ENCODE data around the gene PDE3A. TPM values are rescaled to one million over a fixed set of nuclear protein-coding genes. Genes with fewer than 3 reads are reported as not detected.
A peak's percentile ranks its signal among the peaks of the same experiment; 100 is the strongest.

The PDE3A gene
- total and polyA plus RNA-seq, 10 of the 15 experiments (the other 5 are each of a cell fraction or from before 2014, with no cell fraction given): 0.01 to 2.6 (median 1.5) TPM

GRCh38 chr12:20369305-20370013 lies 1.1 kb downstream of the PDE3A start:
- H3K79me2 ChIP-seq (ENCODE audit: control insufficient read depth, insufficient read depth, low read length): no peaks in the 10 kb centered on the region
- H3K4me1 ChIP-seq (ENCODE audit: control insufficient read depth, insufficient read depth, low read length): no peaks in the 10 kb centered on the region
- ChIA-PET SMC1A (ENCODE audit: uncharacterized antibody, unreplicated experiment) (no interaction called here), POLR2A (no interaction called here), RAD21 (ENCODE audit: unreplicated experiment) (no interaction called here), CTCF (no interaction called here)
- no peaks in the 10 kb centered on the region for H4K20me1 ChIP-seq (ENCODE audit: control insufficient read depth, insufficient read depth)
- no peak overlapping the region for H3K9ac ChIP-seq (ENCODE audit: control insufficient read depth, insufficient read depth, low read length)
- TF ChIP-seq POLR2A (IDR thresholded peaks at IDR 0.05; ENCODE audit: low read depth, low read length) (no peak), ZNF274 (IDR thresholded peaks at IDR 0.05; ENCODE audit: insufficient read depth, insufficient read length) (no peak), CREM (IDR thresholded peaks at IDR 0.05; ENCODE audit: low read depth) (no peak), MXI1 (IDR thresholded peaks at IDR 0.05; ENCODE audit: low read depth, low read length) (no peak), EGR1 (IDR thresholded peaks at IDR 0.05; ENCODE audit: borderline replicate concordance in 1 of 2, low read depth in 2 of 2, low read length in 2 of 2) (no peak), TAF1 (IDR thresholded peaks at IDR 0.05; ENCODE audit: borderline replicate concordance, low read depth, low read length) (no peak), PML (IDR thresholded peaks at IDR 0.05; ENCODE audit: low read length) (no peak)
- H3K36me3 ChIP-seq (ENCODE audit: control insufficient read depth in 2 of 2, insufficient read depth in 2 of 2, low read length in 1 of 2): no peaks in the 10 kb centered on the region
- intact Hi-C loops (cut with micrococcal nuclease; ENCODE audit: unreplicated experiment) (no loop called here), in situ Hi-C loops (cut with MboI) (no loop called here)
- ATAC-seq (peak; percentile 41), FAIRE-seq (no peak), DNase-seq (ENCODE audit: low read depth, low spot score) (no peak)
- no peak overlapping the region for H3K4me3 ChIP-seq
- no TSS peak for BruUV-seq (replicated peaks)
- no peaks in the 10 kb centered on the region for H3K9me3 ChIP-seq (replicated peaks; ENCODE audit: control insufficient read depth, insufficient read depth, low read length)
- H2AFZ ChIP-seq (ENCODE audit: control insufficient read depth, low read depth, low read length): no peak overlapping the region
- H3K4me2 ChIP-seq (ENCODE audit: control insufficient read depth, insufficient read depth): no peak overlapping the region
- no peak overlapping the region for H3K27ac ChIP-seq (ENCODE audit: control insufficient read depth, insufficient read depth)
- WGBS (ENCODE audit: insufficient coverage, insufficient replicate concordance, low lambda C conversion rate, missing lambda C conversion rate): 42% methylated on average over 53 of the region's 63 CpGs
- H3K27me3 ChIP-seq (replicated peaks in 1 of 2; ENCODE audit: control insufficient read depth in 2 of 2, insufficient read depth in 2 of 2, low read length in 1 of 2): peaks cover 0 to 4% of the 10 kb centered on the region in 2 experiments; a peak in 2 of 4 replicates

DNA sequence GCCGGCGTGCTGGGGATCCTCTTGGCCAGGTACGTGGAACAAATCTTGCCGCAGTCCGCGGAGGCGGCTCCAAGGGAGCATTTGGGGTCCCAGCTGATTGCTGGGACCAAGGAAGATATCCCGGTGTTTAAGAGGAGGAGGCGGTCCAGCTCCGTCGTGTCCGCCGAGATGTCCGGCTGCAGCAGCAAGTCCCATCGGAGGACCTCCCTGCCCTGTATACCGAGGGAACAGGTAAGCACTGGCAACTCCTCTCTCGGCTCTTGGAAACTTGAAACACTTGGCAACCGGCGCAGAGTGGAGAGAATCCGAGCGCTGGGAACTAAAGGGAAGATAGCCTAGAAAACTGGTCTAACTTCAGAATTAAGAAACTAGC lies 1.7 kb downstream of the PDE3A start:
- no peak for DNase-seq (ENCODE audit: low read depth, low spot score)
- WGBS (ENCODE audit: insufficient coverage, insufficient replicate concordance, low lambda C conversion rate, missing lambda C conversion rate): 24% methylated on average over 21 of the region's 21 CpGs
- CTCF ChIA-PET: no interaction called here
- Histone ChIP-seq H3K79me2 (ENCODE audit: control insufficient read depth, insufficient read depth, low read length) (no peaks in the 10 kb centered on the region), H3K4me1 (ENCODE audit: control insufficient read depth, insufficient read depth, low read length) (no peaks in the 10 kb centered on the region), H3K9me3 (replicated peaks; ENCODE audit: control insufficient read depth, insufficient read depth, low read length) (no peaks in the 10 kb centered on the region), H3K9ac (ENCODE audit: control insufficient read depth, insufficient read depth, low read length) (no peak overlapping the region), H4K20me1 (ENCODE audit: control insufficient read depth, insufficient read depth) (no peaks in the 10 kb centered on the region), H3K4me2 (ENCODE audit: control insufficient read depth, insufficient read depth) (no peak overlapping the region), H3K27ac (ENCODE audit: control insufficient read depth, insufficient read depth) (no peak overlapping the region), H3K27me3 (replicated peaks in 1 of 2; ENCODE audit: control insufficient read depth in 2 of 2, insufficient read depth in 2 of 2, low read length in 1 of 2) (peaks cover 0 to 4% of the 10 kb centered on the region in 2 experiments; a peak in 2 of 4 replicates), H2AFZ (ENCODE audit: control insufficient read depth, low read depth, low read length) (no peak overlapping the region), H3K36me3 (ENCODE audit: control insufficient read depth in 2 of 2, insufficient read depth in 2 of 2, low read length in 1 of 2) (no peaks in the 10 kb centered on the region), H3K4me3 (no peak overlapping the region)
- SMC1A ChIA-PET (ENCODE audit: uncharacterized antibody, unreplicated experiment): no interaction called here
- FAIRE-seq: no peak
- intact Hi-C loops (cut with micrococcal nuclease; ENCODE audit: unreplicated experiment) (no loop called here), in situ Hi-C loops (cut with MboI) (no loop called here)
- RAD21 ChIA-PET (ENCODE audit: unreplicated experiment): interaction anchor here (0.7 kb wide), 1 partner anchor 697 kb away, joined by 4 read pairs; no protein-coding TSS in a partner anchor
- TF ChIP-seq ZSCAN29 (IDR thresholded peaks at IDR 0.05) (no peak), ESRRA (IDR thresholded peaks at IDR 0.05; ENCODE audit: low read length) (no peak), MLLT1 (IDR thresholded peaks at IDR 0.05) (no peak)
- ATAC-seq: no peak
- POLR2A ChIA-PET: no interaction called here
- no TSS peak for BruUV-seq (replicated peaks)
